Eye (tissue), 1 donor: ENCODE measurements around the gene NR3C2.

Source experiments
- DNase-seq: peaks from one replicate; pipeline ENCODE4 v3.0.0-alpha.2; 2015

The NR3C2 gene

GRCh38 chr4:148434075-148434773 is 8.0 kb downstream of the NR3C2 start:
- no peak for DNase-seq

- no peak for DNase-seq
Measured at GRCh38 chr4:148431401-148431800, 10.8 kb downstream of the NR3C2 start.

DNA sequence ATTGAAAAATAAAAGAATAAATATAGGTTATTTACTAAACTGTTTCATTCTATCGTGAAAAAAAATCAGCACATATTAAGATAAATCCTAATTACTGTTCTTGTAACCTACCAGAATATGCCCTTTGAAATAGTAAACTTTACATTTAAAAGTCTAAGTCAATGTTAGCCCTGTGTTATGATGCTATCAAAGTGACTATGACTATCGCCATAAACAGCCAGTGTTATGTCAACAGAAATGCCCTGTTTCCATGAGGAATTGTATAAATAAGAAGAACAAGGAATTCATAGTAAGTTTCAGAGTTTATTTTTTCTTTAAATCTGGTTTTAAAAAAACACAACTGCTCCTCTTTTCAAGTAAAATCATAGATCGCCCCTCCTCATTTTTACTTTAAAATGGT is 11.4 kb downstream of the NR3C2 start:
- no peak for DNase-seq

GRCh38 chr4:148429206-148429605 is 13.0 kb downstream of the NR3C2 start:
- DNase-seq = no peak

- no peak for DNase-seq
Measured at GRCh38 chr4:148426643-148427042, 15.6 kb downstream of the NR3C2 start.

GRCh38 chr4:148425327-148426110 is 16.7 kb downstream of the NR3C2 start:
- no peak for DNase-seq

DNA sequence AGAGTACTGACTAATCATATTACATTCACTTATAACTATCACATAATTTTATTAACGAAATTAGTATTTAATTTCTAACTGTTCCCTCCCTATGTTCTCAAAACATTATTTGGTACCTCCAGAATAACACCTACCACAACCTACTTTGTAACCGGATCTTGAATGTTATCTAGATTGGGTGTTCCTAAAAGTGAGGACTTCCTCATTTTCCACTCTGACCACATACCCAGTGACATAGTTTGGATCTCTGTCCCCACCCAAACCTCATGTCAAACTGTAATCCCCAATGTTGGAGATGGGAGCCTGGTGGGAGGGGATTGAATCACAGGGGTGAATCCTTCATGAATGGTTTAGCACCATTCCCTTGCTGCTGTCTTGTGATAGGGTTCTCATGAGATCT is 21.8 kb downstream of the NR3C2 start:
- DNase-seq = no peak

DNA sequence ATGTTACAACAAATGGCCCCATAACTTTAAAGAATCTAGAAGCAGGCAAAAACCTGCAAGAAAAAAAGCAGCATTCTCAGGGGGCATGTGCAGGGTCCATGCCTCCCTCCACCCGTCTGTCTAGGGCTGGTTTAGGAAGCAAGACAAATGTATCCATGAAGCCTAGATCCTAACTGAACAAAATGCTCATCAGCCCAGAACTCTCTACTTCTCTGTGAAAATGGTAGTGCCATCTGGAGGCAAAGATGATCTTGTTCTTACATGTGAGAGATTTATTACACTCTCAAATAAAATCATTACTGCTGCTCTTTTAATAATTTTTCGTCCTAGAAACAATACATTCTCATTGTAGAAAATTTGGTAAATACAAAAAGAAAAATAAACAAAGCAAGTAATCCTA is 26.7 kb downstream of the NR3C2 start:
- peak; percentile 47 for DNase-seq

GRCh38 chr4:148412460-148412994 is 29.7 kb downstream of the NR3C2 start:
- DNase-seq = no peak

- no peak for DNase-seq
Measured at GRCh38 chr4:148405161-148405893, 36.9 kb downstream of the NR3C2 start.

DNA sequence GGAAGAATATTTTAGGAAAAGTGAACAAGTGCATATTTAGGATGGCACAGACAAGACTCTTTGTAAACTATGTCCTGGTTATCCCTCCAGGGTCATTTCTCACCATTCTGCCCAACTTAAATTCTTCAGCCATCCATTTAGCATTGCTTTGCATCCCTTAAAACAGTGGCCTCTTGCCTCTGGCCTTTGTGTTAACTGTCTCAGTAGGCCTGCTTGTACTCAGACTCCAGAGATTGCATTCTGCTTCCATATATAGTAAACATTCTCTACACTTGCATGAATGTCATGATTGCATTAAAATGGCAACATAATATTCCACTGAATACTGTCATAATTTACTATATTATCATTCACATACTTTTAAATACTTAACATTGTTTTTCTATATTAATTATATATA is 43.2 kb downstream of the NR3C2 start:
- no peak for DNase-seq

DNA sequence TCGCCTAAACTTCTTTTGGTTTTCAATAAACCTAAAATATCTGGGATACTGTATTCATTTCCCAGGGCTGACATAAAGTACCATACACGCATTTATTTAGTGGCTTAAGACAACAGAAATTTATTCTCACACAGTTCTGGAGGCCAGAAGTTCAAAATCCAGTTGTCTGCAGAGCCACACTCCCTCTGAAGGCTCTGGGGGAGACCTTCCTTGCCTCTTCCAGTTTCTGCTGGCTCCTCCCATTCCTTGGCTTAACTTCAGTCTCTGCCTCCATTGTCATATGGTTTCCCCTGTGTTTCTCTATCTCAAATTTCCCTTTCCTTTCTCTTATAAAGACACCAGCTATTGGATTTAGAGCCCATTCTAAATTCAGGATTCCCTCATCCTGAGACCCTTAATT is 44.4 kb downstream of the NR3C2 start:
- DNase-seq = no peak

DNA sequence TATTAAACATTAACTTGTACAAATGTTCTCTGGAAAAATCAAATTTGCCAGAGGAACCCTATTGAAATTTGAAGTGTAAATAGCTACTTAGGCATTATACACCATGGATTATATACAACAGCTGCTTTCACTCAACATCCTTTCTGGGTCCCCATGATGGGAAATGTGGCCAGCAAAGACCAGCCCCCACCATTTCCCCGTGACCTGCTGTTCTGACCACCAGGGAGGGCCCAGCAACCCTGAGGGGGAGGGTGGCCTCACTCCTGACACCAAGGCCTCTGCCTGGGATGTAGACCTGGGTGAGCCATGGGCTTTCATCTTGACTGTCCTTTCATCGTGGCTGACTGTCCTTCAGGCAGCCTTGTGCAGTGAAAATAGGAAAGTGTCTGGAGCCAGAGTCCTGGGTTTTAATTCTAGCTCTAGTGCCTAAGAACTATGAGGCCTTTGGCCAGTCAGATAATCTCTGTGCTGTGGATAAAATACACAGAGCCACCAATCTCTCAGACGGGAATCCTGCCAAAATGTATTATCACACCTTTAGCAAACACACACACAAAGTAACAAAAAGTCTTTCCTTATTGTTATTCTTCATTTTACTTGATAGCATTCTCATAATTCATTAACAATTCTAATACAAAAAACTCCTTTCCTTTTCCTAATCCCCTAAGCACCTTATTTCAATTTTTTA is 45.1 kb downstream of the NR3C2 start:
- DNase-seq = no peak

DNA sequence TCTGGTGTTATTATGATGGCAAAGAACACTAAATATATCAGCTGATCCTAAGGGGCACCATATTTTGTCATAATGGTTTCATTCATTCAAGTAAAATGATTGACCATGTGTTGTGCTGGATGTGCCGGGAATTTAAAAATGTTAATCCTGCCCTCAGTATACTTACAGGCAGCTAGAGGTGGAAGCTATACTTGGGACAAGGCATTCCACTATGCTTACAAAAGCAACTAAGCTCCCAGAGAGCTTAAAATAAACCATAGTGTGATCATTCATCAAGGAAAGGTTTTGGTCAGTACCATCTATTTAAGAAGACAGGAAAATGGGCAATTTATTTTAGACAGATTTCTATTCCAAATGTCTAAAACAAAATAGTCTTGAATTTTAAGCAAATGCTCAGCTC is 46.4 kb downstream of the NR3C2 start:
- no peak for DNase-seq

GRCh38 chr4:148391056-148391455 is 51.2 kb downstream of the NR3C2 start:
- DNase-seq = no peak

- no peak for DNase-seq
Measured at GRCh38 chr4:148390311-148390710, 51.9 kb downstream of the NR3C2 start.

DNA sequence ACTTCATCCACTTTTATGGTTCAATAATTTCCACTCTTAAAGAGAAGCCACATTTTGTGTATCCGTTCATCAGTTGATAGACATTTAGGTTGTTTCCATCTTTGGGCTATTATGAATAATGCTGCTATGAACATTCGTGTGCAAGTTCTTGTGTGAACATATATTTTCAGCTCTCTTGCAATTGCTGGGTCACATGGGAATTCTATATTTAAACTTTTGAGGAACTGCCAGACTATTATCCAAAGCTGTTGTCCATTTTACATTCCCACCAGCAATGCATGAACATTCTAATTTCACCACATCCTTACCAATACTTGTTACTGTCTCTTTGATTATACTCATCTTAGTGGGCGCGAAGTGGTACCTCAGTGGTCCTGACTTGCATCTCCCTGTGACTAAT is 61.9 kb downstream of the NR3C2 start:
- DNase-seq = no peak

GRCh38 chr4:148376151-148376550 is 66.1 kb downstream of the NR3C2 start:
- DNase-seq = peak; percentile 66

DNA sequence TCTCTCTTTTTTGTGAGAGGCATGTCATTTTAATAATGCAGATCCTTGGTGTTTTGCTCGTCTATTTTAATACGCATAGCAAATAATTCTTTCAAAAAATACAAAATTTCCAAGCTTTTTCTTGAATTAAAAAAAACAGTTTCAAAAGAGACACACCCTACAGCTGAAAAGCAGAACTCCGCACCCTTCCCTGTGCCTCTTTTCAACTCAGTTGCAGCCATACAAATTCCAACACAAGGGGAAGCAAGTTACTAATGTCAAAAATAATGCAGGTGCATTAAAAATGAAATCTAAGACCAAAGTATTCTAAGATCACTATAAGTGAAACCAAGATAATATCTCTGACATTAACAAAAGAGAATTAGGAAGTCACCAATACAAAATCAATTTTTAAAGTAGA is 66.6 kb downstream of the NR3C2 start:
- DNase-seq = no peak

DNA sequence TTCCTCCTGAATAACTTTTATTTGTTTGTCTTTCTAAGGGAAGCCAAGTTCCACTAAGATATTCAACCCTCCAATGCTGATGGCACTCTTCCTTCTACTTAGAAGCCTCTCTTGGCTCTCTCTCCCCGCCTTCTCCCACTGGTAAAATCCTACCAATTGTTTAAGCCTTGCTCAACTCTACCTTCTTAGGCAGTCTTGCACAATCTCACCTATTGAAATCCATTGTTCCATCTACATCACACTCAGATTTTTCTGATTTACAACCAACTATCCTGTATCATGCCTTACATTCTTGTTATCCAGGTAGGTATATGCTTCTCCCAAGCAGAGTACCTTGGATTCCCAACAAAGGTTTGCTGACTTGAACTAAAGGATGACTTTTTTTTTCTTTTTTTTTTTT is 69.1 kb downstream of the NR3C2 start:
- no peak for DNase-seq

GRCh38 chr4:148369919-148370318 is 72.3 kb downstream of the NR3C2 start:
- DNase-seq = no peak

GRCh38 chr4:148367756-148368155 is 74.5 kb downstream of the NR3C2 start:
- DNase-seq = no peak

- peak; percentile 39 for DNase-seq
Measured at GRCh38 chr4:148366251-148366650, 76.0 kb downstream of the NR3C2 start.
